KOPT-K1 (cell line): ENCODE results near the gene ACVRL1.

Experiments
- H3K27ac ChIP-seq: fragments of 200-600 bp; sonication (generic); 2 replicates; pipeline ENCODE4 v1.5.1; 2016; ENCODE audit warnings: antibody characterized with exemption, mild to moderate bottlenecking, low read depth, low read length; ENCODE audit not compliant: poor library complexity, severe bottlenecking
- H3K36me3 ChIP-seq: fragments of 200-600 bp; sonication (generic); 2 replicates; pipeline ENCODE4 v1.5.1; 2017; ENCODE audit warnings: antibody characterized with exemption, mild to moderate bottlenecking, low read length, moderate library complexity; ENCODE audit not compliant: insufficient read depth
- H3K9me3 ChIP-seq: fragments of 200-600 bp; sonication (generic); 2 replicates; pipeline ENCODE4 v1.5.1; 2017; ENCODE audit warnings: antibody characterized with exemption, low read length, mild to moderate bottlenecking; ENCODE audit not compliant: insufficient read depth, poor library complexity, severe bottlenecking

ACVRL1 gene

DNA sequence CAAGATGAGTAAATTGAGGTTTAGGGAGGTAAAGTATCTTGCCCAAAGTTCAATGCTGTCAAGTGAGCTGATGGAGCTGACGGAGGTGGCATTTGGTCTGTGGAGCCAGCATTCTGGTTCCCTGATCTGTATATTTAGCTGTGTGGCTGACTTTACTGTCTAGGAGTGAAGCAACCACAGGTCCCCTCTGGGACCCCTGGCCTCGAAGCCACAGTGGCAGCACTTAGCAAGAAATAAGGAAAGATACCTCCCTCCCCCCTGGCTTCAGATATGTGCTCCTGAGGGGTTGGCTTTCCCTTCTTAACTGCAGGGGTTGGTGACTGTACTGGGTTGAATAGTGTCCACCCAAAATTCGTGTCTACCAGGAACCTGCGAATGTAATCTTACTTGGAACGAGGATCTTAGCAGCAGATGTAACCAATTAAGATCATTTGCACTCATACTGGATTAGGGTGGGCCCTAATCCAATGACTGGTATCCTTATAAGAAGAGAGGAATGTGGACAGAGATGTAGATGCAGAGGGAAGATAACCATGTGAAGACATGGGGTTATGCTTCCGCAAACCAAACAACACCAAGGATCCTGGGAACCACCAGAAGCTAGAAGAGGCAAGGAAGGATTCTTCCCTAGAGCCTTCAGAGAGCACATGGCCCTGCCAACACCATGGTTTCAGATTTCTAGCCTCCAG lies 42.2 kb downstream of the ACVRL1 start:
- H3K27ac ChIP-seq, result no peak overlapping the region
- H3K9me3 ChIP-seq, result peaks cover 11% of the 10 kb centered on the region

GRCh38 chr12:51950682-51951198 lies 43.4 kb downstream of the ACVRL1 start:
- Histone ChIP-seq H3K9me3 (no peaks in the 10 kb centered on the region), H3K27ac (peak overlapping the region; percentile 32), H3K36me3 (no peaks in the 10 kb centered on the region)

More for the DNA sequence above, 42.2 kb downstream of the ACVRL1 start:
- H3K36me3 ChIP-seq, result no peaks in the 10 kb centered on the region

DNA sequence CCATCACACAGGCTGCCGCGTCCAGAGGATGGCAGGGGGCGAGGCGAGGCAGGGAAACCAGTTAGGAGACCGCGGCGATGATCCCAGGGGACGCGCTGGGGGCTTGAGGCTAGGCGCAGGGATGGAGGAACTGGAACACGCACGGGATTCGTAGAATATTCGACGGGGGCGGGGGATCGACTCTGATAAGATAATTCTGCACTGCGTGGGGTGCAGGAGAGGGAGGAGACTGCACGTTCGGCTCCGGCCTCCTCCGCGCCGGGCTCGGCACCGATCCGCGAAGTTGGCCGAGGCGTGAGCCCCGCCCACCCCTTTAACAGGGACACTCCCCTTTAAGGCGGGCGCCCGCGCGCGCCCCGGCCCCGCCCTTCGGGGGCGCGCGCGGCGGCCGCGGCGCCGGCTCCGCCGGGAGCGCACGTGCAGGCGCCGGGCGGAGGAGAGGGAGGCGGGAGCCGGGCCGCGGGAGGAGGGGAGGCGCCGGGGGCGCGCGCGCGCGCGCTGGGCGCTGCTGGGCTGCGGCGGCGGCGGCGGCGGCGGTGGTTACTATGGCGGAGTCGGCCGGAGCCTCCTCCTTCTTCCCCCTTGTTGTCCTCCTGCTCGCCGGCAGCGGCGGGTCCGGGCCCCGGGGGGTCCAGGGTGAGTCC lies 44.0 kb downstream of the ACVRL1 start, which contains the start of gene ACVR1B:
TSS of gene ACVR1B (plus strand) at position 501 of the 644 bp plus-strand sequence. CDS start at position 546, 45 bp downstream.
- Histone ChIP-seq H3K27ac (peak within 1 kb of the TSS; percentile 82), H3K9me3 (no peaks in the 10 kb centered on the region), H3K36me3 (no peaks in the 10 kb centered on the region)

- Histone ChIP-seq H3K27ac (peak overlapping the region; percentile 82), H3K9me3 (no peaks in the 10 kb centered on the region)
These were observed 44.8 kb downstream of the ACVRL1 start for GRCh38 chr12:51951843-51952722.

GRCh38 chr12:51953089-51953488 lies 45.8 kb downstream of the ACVRL1 start:
- Histone ChIP-seq H3K36me3 (no peaks in the 10 kb centered on the region), H3K27ac (peak overlapping the region; percentile 14), H3K9me3 (no peaks in the 10 kb centered on the region)

More at GRCh38 chr12:51951843-51952722, 44.8 kb downstream of the ACVRL1 start:
- no peaks in the 10 kb centered on the region for H3K36me3 ChIP-seq

GRCh38 chr12:51953864-51954263 lies 46.6 kb downstream of the ACVRL1 start:
- Histone ChIP-seq H3K9me3 (no peaks in the 10 kb centered on the region), H3K36me3 (no peaks in the 10 kb centered on the region), H3K27ac (no peak overlapping the region)

DNA sequence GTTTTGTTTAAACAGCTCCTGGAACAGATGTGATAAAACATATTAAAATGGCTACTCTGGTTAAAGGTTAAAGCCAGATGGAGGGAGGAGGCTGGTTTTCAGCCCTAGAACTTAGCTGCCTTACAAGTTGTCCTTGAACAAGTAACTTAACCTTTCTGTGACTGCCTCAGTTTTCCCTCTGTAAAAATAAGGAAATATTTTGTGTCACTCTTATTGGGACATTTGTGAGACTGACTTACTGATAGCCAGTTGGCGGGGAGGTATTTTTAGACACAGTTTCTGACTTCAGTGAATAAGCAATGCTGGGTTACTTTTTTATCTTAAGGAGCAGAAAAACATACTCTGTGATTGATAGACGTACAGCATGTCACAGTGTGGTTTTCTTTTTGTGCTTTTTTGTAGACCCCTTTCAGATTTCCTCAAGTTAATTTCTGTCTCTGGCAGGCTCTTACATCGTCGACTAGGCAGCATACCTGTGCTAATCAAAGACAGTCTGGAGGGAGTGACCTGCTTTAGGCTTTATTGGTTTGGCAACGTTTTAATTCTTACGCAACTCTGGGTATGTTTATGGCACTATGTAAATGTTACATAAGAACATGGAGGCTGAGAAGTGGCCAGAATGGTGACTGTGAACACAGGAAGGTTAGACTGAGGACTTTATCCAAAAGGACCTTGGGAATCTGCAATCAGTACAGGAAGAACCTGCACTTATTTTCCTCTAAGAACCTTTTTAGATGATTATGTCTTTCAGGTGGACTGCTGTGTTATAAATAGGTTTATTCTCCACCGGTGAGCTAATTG lies 47.5 kb downstream of the ACVRL1 start:
- Histone ChIP-seq H3K36me3 (peaks cover 6% of the 10 kb centered on the region; the same call in 1 of the 2 replicates), H3K27ac (no peak overlapping the region), H3K9me3 (no peaks in the 10 kb centered on the region)

- Histone ChIP-seq H3K36me3 (peaks cover 13% of the 10 kb centered on the region; the same call in 1 of the 2 replicates), H3K27ac (no peak overlapping the region), H3K9me3 (no peaks in the 10 kb centered on the region)
These were observed 48.4 kb downstream of the ACVRL1 start for GRCh38 chr12:51955702-51956101.

GRCh38 chr12:51958542-51958941 lies 51.2 kb downstream of the ACVRL1 start:
- Histone ChIP-seq H3K9me3 (peaks cover 5% of the 10 kb centered on the region), H3K27ac (no peak overlapping the region), H3K36me3 (peaks cover 21% of the 10 kb centered on the region)

GRCh38 chr12:51959211-51959610 lies 51.9 kb downstream of the ACVRL1 start:
- Histone ChIP-seq H3K9me3 (peaks cover 7% of the 10 kb centered on the region), H3K27ac (no peak overlapping the region), H3K36me3 (peaks cover 26% of the 10 kb centered on the region)

GRCh38 chr12:51959921-51960320 lies 52.6 kb downstream of the ACVRL1 start:
- Histone ChIP-seq H3K27ac (no peak overlapping the region), H3K9me3 (peaks cover 7% of the 10 kb centered on the region), H3K36me3 (peaks cover 26% of the 10 kb centered on the region)

- peaks cover 7% of the 10 kb centered on the region for H3K9me3 ChIP-seq
- peaks cover 26% of the 10 kb centered on the region for H3K36me3 ChIP-seq
- H3K27ac ChIP-seq, result no peak overlapping the region
These were observed 53.2 kb downstream of the ACVRL1 start for GRCh38 chr12:51960488-51960887.

- Histone ChIP-seq H3K27ac (no peak overlapping the region), H3K36me3 (peaks cover 26% of the 10 kb centered on the region), H3K9me3 (peaks cover 7% of the 10 kb centered on the region)
These were observed 53.6 kb downstream of the ACVRL1 start for GRCh38 chr12:51960890-51961289.

GRCh38 chr12:51961834-51962233 lies 54.5 kb downstream of the ACVRL1 start:
- H3K9me3 ChIP-seq, result peaks cover 7% of the 10 kb centered on the region
- peaks cover 26% of the 10 kb centered on the region for H3K36me3 ChIP-seq
- H3K27ac ChIP-seq, result peak overlapping the region; percentile 36
